Testis (tissue), 2 donors: ENCODE measurements around the gene HNRNPK.

ENCODE experiments used
- CTCF ChIP-seq, 3 experiments: fragments of 450-650 bp in 2 of 3; fragments of 200-600 bp in 1 of 3; sonication (generic) in 1 of 3; IDR thresholded peaks; one replicate each; pipeline ENCODE4 v1.5.1; 2016 to 2019; ENCODE audit warnings: antibody characterized with exemption in 3 of 3, mild to moderate bottlenecking in 2 of 3, moderate library complexity in 1 of 3
- POLR2A ChIP-seq: fragments of 450-650 bp; IDR thresholded peaks from one replicate; pipeline ENCODE4 v1.6.1; 2017; ENCODE audit warnings: antibody characterized with exemption, mild to moderate bottlenecking, moderate library complexity

GRCh38 chr9:83981126-83981871 is 1.3 kb upstream of the HNRNPK start:
- TF ChIP-seq CTCF (IDR thresholded peaks at IDR 0.05) (no peak), POLR2A (no peak)
